GM19238 (cell line): ENCODE data around the gene RFX8.
"Not testable (repeated sequence)": the region's sequence is repeated elsewhere in the genome, so short reads cannot be mapped to it uniquely, and the experiment has no call there.

Experiments
- DNase-seq: peaks from one replicate; pipeline ENCODE4 v3.0.0; 2011; ENCODE audit warnings: low spot score; ENCODE audit not compliant: insufficient read length

The RFX8 gene

DNA sequence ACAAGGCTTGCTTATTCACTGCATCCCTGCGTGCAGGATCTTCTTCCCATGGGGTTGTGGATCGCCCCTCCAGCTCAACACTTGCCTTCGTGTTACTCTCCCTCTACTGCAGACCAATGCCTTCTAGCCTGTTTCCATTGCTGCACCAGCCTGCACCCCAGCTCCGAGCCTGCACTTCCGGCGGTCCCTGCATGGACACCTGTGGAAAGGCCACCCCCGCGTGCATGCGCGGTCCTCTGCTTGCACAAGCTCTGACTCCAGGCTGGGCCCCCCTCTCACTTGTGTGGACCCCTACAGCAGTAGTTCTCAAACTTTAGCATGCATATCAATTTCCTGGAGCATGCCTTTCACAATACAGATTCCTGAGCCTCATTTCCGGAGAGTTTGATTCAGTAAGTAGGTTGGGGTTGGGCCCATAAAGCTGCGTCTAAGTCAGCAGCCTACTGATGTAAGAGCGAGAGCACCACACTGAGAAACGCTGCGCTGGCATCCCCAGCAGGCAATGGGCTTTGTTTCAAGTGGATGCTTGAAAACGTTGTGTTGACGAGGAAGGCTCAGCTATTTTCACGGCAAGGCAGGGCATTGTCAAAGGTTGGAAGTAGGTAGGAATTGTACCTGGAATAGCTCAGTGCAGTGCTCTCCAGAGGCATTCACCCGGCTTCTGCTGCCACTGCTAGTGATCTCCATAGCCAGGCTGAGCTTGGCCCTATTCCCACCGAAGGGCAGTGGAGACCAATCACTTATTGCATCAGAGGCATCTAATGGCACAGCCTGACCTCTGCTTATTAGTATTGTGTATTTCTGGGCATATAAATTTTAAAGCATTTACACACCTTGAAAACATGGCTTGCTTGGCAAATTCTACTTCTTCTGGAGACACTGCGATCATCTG, 120.2 kb downstream of the RFX8 start:
- DNase-seq, result no peak

DNA sequence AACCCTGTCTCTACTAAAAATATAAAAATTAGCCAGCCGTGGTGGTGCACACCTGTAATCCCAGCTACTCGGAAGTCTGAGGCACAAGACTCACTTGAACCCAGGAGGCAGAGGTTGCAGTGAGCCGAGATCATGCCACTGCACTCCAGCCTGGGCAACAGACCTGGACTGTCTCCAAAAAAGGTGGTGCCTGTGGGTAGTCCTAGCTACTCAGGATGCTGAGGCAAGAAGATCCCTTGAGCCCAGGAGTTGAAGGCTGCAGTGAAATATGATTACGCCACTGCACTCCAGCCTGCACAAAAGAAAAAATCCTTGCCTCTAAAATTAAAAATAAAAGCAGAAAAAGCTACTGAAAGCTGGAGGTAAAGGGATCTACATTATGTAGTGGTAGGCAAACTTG, 122.3 kb downstream of the RFX8 start:
- not testable (repeated sequence) for DNase-seq

GRCh38 chr2:101351207-101351606, 123.7 kb downstream of the RFX8 start:
- no peak for DNase-seq

- no peak for DNase-seq
These were observed 124.8 kb downstream of the RFX8 start for GRCh38 chr2:101349893-101350662.

- DNase-seq, result no peak
These were observed 126.0 kb downstream of the RFX8 start for GRCh38 chr2:101348883-101349282.
